OCI-LY1 (cell line): Measurements from ENCODE around the gene LRRC41.

Experiments
- CTCF ChIP-seq: fragments of 200-600 bp; sonication (generic), shearing (Covaris generic); IDR thresholded peaks from 2 replicates; pipeline ENCODE4 v1.5.1; 2017; ENCODE audit warnings: mild to moderate bottlenecking, antibody characterized with exemption, low read length, moderate library complexity, mixed read lengths
- EZH2 ChIP-seq: fragments of 200-600 bp; sonication (generic), shearing (Covaris generic); IDR thresholded peaks from 2 replicates; pipeline ENCODE4 v1.8.0; 2017; ENCODE audit warnings: borderline replicate concordance, mixed run types, mild to moderate bottlenecking, antibody characterized with exemption, low read length, moderate library complexity, mixed read lengths

DNA sequence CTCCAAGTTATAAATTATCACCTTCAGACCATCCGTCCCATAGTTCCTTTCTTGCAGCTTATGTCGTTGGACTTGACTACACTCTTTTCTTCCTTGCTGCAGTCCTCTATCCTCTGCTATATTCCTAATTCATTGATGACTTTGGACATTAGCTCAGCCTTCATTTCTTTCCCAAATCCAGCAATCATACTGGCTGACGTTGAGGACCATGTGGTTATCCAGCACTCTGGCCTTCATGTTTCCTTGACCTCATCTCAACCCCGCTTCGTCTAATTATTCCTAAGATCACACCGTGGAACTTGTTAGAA is 28.4 kb downstream of the LRRC41 start:
- no peak for TF ChIP-seq CTCF
- no peak for TF ChIP-seq EZH2
